ENCODE data around the gene MYL4.
"Not testable (repeated sequence)": the region's sequence is repeated elsewhere in the genome, so short reads cannot be mapped to it uniquely, and the experiment has no call there.

The MYL4 gene

DNA sequence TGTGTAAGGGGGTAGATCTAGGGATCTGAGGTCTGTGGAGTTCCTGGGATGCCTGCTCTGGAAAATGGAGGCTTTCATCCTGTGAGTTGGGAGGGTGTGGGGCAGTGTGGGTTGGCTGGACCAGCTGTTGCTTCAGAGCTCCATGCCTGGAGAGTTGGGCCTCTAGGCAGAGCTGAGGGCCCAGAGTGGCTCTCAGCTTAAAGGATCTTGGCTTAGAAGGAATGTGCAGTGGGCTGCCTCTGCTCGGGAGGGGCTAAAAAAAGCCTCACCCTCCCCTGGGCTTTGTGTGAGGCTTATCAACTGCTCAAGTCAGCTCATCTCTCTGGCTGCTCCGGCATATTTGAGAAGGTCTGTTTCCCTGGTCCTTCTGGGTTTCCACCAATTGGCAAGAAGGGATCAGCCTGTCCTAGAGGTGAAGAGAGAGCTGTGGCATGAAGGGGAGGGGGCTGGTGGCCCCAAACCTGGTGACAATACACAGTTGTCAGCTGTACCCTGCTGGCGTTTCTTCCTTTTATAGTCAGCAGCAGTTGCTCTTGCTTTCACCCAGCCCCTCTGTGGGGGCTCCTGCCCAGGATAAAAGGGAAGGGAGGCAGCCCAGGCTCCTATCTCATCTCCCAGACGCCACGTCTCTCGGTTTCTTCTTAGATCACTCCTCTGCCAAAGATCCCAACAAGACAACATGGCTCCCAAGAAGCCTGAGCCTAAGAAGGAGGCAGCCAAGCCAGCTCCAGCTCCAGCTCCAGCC, at the start of gene MYL4:
Gene MYL4, plus strand, starts transcription at position 605 of the 745 bp plus-strand sequence. Its CDS starts 75 bp downstream, at position 680.
- DNase-seq (ENCODE audit: low spot score) = no peak

DNA sequence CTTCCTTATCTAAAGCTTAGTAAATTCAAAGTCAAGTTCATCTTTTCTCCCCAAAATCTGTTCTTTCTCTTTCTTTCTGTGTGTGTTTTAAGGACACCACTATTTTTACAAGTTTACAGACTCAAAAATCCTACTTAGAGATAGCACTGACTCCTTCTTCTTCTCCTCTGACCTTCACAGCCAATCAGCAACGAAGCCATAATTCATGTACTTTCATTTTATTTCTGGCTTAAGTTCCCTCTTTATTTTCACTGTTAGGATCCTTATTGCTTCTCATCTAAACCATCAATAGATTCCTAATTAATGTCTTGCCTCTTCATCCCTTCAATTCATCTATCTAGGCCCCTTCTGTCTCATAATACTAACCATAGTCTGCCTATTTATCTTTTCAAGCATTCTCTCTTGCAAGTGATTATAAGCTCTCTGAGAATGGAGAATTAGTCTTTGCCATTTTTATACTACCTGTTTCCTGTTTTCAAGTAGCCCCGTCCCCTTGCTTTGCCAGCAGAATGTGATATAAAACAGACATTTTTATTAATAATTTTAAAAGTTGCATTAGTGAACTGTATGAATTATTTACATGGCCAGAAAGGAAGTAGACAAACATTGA, 47.0 kb upstream of the MYL4 start:
- no peak for DNase-seq (ENCODE audit: low spot score)

DNA sequence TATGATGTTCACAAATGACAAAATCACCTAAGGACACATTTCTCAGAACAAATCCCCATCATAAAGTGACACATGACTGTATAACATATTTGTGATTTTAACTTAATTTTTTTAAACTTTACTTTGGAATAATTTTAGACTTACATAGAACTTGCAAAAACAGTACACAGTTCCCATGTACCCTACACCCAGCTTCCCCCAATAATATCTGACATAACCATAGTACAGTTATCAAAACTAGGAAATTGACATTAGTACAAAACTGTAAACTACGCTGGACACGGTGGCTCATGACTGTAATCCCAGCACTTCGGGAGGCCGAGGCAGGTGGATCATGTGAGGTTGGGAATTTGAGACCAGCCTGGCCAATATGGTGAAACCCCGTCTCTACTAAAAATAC, 44.9 kb upstream of the MYL4 start:
- DNase-seq (ENCODE audit: low spot score) = no peak

DNA sequence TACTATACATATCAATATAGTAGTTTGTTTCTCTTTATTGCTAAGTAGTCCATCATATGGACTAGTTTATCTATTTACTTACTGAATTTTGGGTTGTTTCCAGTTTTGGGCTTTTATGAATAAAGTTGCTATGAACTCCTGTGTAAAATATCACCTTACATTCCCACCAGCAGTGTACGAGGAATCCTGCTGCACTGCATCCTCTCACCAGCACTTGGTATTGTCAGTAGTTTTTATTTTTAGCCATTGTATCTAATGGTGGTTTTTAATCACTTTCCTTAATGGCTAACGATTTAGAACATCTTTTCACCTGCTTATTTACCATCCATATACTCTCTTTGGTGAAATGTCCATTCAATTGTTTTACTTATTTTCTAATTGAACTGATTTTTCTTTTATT, 44.0 kb upstream of the MYL4 start:
- no peak for DNase-seq (ENCODE audit: low spot score)

DNA sequence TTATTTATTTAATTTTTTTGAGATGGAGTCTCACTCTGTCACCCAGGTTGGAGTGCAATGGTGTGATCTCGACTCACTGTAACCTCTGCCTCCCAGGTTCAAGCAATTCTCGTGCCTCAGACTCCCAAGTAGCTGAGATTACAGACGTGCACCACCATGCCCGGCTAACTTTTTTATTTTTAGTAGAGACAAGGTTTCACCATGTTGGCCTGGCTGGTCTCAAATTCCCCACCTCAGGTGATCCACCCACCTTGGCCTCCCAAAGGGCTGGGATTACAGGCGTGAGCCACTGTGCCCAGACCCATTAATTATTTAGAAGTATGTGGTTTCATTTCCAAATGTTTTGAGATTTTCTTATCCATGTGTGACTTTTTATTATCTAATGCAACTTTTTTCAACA, 42.3 kb upstream of the MYL4 start:
- DNase-seq (ENCODE audit: low spot score) = not testable (repeated sequence)

DNA sequence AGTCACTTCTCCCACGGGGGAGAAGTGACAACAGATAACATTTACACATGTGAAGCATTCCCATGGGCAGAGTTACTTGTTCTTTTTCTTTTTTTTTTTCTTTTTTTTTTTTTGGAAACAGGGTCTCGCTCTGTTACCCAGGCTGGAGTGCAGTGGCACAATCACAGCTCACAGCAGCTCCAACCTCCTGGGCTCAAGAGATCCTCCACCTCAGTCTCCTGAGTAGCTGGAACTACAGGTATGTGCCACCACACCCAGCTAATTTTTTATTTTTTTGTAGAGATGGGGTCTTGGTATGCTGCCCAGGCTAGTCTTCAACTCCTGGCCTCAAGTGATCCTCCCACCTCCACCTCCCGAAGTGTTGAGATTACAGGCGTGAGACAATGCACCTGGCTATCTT, 40.3 kb upstream of the MYL4 start:
- DNase-seq (ENCODE audit: low spot score) = not testable (repeated sequence)

DNA sequence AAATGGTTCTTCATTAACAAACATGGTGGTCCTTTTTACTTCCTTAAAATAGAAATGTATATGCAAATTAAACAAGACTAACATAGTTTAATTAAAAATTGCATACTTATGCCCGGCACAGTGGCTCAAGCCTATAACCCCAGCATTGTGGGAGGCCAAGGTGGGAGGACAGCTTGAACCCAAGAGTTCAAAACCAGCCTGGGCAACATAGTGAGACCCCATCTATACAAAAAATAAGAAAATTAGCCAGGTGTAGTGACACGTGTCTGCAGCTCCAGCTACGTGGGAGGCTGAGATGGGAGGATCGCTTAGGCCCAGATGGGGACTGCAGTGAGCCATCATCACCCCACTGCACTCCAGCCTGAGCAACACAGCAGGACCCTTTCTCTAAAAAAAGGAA, 38.4 kb upstream of the MYL4 start:
- no peak for DNase-seq (ENCODE audit: low spot score)

DNA sequence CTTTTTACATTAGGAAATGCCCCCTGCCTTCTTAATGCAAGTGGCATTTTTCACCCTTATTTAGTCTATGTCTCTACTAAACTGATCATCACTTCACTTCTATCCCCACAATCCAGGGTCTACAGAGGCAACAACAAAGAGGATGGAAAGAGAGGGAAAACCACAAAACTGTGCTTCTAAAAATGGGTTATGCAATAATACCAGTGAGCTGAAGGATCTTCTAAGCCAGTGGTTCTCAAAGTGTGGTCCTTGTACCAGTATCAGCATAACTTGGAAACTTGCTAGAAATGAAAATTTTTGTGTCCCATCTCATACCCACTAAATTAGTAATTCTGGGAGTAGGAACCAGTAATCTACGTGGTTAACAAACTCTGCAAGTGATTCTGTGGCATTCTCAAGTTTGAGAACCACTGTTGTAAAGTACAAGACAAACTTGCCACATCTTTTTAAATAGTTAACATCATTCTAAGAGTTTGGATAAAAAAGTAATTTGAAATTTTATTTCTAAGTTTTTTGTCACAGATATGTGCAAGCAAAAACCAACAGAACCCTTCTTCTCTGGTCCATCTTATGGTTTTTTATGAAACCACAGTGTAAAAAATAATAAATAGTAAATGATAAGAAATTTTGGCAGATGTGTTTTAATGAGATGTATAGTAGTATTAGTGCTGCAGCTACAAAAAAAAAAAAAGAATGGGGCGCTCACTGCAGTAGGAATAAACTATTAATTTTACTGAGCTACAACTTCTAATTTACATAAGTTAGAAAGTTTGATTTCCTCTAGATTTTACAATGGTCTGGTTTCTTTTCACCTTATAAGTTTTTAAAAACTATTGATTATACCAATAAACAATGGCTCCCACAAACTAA, 36.2 kb upstream of the MYL4 start:
- no peak for DNase-seq (ENCODE audit: low spot score)

DNA sequence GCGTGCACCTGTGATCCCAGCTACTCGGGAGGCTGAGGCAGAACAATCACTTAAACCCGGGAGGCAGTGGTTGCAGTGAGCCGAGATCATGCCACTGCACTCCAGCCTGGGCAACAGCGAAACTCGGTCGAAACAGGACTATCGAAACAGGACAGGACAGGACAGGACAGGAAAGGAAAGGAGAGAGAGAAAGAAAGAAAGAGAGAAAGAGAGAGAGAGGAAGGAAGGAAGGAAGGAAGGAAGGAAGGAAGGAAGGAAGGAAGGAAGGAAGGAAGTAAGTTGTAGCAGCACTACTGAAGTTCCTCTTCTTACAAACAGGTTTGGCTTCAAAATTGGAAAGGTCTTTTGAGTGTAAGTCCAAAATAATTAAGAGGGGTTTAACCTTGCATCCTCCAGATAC, 34.3 kb upstream of the MYL4 start:
- not testable (repeated sequence) for DNase-seq (ENCODE audit: low spot score)

DNA sequence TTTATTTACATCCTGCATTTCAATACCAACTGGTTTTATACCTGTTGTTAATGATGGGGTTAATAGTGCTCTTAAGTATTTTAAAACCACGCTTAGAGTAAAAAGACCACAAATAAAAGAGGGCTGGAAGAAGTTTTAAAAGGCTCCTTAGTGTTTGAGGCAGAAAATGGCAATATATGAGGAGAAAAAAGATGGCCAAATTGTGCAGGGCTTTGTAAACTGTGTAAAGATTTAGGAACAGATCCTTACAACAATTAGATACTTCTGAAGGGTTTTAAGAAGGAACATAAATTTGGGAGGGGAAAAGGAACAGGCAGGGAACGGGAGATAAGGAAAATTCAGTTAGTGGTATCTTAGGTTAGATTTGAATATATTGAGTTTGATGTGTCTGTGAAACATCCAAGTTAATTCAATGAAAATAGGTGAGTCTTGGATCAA, 32.7 kb upstream of the MYL4 start:
- peak; percentile 39 for DNase-seq (ENCODE audit: low spot score)

DNA sequence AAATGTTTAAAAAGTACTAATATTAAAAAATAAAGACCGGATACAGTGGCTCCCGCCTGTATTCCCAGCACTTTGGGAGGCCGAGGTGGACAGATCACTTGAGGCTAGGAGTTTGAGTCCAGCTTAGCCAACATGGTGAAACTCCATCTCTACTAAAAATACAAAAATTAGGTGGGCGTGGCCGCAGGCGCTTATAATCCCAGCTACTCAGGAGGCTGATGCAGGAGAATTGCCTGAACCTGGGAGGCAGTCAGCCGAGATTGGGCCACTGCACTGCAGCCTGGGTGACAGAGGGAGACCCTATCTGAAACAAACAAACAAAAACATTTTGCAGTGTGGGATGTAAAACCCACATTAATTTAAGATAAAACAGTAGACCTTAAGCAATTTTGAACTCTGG, 31.9 kb upstream of the MYL4 start:
- no peak for DNase-seq (ENCODE audit: low spot score)

DNA sequence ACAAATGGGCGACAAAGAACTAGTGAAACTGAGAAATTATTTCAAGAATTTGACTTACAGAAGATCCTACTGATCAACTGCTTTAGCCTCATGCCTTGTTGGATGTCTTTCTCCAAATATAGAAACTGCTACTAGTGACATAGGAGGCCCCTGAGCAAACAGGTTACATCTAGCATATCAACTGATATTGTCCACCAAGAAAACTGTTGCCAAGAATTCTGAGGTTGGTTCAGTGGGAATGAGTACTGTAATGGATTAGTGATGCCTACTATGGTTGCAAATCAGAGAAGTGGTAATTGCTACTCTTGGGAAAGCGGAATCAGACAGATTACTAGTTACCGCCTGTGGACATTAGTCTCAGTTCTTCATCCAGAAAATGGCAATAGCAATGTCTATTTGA, 30.0 kb upstream of the MYL4 start:
- no peak for DNase-seq (ENCODE audit: low spot score)

DNA sequence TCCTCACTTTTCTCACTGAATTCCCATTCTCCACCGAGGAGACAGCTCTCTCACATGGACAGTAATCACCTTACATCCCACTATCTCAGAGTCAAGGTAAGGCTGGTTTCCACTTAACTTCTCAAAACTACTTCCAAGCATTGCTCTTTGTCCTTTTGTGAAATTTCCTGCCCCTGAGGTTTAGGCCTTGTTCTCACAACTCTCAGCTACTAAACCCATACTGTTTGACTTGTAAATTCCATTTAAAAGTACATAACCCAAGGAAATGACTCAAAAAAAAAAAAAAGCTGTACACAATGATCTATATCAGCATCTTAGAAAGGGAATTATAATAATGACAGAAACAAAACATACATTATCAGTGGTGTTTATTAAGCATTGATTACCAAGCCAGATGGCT, 28.8 kb upstream of the MYL4 start:
- no peak for DNase-seq (ENCODE audit: low spot score)

DNA sequence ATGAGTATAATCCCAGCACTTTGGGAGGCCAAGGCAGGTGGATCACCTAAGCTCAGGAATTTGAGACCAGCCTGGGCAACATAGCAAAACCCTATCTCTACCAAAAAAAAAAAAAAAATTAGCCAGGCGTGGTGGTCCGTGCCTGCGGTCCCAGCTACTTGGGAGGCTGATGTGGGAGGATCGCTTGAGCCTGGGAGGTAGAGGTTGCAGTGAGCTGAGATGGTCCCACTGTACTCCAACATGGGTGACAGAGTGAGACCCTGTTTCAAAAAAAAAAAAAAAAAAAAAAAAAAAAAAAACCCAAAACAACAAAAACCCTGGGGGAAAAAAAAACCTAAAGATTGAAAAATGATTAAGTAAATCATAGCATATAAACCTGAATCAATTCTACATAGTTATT, 28.2 kb upstream of the MYL4 start:
- not testable (repeated sequence) for DNase-seq (ENCODE audit: low spot score)

DNA sequence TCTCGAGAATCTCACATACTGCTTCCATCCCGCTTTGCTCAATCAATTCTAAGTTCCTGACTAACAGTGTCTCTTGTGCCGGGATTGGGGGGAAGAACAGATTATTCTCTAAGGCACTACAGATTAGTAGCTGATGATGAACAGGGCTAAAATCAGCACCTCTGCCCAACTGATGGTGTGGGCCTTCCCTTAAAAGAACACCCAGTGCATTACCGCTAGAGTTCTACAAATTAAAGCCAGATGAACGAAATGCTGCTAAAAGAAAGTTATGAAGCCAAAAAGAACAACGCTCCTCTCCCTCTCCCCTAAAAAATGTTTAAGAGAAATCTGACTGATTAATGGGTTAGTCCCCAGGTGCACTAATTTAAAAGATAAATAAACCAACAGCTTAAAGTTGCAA, 24.5 kb upstream of the MYL4 start:
- DNase-seq (ENCODE audit: low spot score) = no peak

DNA sequence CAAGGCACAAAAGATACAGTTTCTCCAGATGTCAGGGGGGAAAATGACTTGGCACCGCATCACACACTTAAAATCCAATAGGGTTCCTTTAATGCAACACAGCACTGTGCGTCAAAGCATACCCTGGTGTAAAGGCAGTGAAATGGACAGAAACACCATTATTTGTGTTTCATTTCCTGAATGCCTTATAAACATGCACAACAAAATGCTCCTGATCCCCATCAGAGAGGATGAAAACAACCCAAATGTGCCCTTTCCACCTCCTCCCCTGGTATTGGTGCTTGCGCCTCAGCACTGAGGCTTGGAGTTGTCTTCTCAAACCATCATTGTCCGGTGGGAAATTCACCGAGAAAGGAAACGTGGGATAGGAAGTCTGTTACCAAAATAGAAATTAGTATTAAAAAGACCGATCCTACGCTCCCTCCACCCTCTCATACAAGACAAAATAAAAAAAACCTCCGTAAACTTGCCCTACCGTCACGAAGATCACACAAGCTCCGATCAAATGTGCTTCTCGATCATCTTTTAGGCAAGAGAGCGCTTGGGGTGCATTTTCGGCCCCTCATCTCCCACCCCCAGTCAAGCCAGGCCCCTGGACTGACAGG, 20.8 kb upstream of the MYL4 start:
- peak; percentile 83 for DNase-seq (ENCODE audit: low spot score)

DNA sequence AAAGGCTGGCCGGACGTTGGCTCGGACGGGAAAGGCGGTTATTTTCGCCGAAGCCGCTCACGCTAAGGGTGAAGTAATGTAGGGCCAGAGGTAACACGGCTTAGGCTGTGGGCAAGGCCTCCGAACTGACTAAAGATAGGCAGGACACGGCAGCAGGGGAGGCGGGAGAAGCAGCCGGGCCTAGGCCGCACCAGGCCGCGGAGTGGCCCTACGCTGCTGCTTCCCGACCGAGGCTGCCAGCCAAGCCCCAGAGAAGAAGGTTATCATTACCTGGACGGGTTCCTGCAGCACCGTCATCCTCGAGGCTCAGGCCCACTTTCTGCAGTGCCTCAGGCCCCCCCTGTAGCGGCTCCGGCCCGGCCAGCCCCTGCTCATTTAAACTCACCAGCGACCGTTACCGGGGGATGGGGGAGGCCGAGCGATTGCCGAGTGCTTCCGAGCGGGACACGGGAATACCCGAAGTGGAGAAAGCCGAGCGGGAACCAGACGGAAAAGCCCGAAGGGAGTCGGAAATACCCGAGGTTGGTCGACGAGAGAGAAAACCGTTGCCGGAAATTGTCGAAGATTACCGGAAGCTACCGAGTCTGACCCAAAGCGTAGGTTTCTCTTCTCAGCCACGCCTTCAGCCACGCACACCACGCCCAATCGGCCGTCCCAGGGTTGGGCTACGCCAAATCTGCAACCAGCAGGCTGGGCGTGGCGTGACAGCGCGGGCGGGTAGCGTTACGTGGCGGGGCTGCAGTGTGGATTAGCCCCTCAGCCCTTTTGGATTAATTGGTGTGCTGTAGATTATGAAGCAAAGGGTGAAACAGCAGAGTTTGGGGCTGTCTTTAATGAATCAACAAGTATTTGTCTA, 20.0 kb upstream of the MYL4 start, which contains the start of gene CDC27:
Gene CDC27, minus strand, starts transcription at position 420 of the 856 bp plus-strand sequence. Its CDS starts 123 bp downstream, at position 297.
- DNase-seq (ENCODE audit: low spot score) = peak; percentile 97

DNA sequence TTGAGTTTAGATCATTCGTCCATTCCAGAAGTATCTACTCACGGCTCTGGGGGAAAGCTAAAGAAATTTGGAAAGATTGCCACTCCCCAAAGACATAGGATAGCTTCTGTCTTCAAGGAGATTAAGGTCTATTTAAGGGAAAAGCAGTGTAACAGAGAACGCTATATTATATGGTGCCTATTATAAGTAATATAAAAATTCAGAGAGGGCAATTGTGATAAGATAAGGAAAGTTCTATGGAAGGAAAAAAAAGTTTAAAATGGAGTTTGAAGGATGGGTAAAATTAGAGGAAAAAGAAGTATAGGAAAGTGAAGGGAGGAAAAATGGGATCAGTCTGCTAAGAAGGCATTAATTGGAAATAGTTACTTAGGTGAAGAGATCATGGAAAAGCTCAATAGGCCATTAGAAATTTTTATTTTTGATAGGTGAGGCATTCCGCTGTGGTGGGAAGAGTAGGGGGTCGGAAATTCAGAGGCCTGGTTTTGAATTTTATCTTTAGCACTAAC, 19.4 kb upstream of the MYL4 start:
- DNase-seq (ENCODE audit: low spot score) = no peak

DNA sequence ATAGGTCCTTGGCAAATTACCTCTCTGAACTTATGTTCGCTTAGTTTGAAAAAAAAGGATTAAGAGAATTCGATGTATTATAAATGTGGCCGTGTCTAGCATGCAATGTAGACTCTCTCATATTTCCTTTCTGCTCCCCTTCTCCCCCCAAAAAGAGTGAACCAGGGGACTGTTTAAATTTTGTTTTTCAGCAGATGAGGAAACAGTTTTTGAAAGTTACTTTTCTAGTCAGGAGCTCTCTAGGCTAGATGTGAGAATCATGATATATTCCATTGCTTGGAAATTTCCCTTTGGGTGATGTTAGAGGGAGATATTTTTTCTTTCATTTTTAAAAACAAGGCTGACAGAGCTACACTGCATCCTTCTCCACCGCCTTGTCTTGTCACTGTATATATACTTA, 18.9 kb upstream of the MYL4 start:
- DNase-seq (ENCODE audit: low spot score) = no peak

DNA sequence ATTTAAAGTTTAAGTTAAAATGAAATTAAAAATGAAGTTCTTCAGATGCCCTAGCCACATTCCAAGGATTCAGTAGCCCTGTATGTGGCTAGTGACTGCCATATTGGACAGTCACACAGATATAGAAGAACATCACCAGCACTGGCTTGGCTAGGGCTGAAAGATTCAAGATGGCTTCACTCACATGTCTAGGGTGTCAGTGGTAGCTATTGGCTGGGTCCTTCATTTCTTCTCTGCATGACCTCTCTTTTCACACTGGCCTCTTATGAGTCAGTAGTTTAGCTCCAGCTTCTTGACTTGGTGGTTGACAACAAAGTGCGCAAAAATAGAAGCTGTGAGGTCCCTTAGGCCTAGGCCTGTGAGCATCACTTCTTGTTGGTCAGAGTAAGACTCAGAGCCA, 18.4 kb upstream of the MYL4 start:
- no peak for DNase-seq (ENCODE audit: low spot score)

DNA sequence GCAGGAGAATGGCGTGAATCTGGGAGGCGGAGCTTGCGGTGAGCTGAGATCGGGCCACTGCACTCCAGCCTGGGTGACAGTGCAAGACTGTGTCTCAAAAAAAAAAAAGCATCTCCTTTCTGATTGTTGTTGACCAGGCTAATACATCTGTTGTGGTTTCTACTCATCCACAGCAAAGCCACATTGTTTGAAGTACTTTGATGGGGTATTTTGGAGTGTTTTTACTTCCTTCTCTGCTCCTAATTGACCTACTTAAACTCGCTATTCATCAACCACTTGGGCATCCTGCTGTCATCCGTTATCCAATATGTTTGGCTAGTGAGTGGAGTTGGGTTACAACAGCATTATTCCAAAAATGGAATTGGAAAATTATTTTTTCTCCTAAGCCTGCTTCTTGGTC, 16.6 kb upstream of the MYL4 start:
- no peak for DNase-seq (ENCODE audit: low spot score)
